Sciatic nerve (tissue), 2 donors: ENCODE data around the gene EXOG. TPM values are rescaled to one million over a fixed set of nuclear protein-coding genes. Genes with fewer than 3 reads are reported as not detected.
A peak's percentile ranks its signal among the peaks of the same experiment; 100 is the strongest.

Experiments used
- ATAC-seq: fragments of 200-7000 bp; cut with Tn5 transposase; one replicate; pipeline ENCODE4 v1.9.1; 2020; ENCODE audit warnings: mild to moderate bottlenecking, moderate library complexity
- DNase-seq: peaks from one replicate; pipeline ENCODE4 v3.0.0-alpha.2; 2020; ENCODE audit warnings: low spot score
- intact Hi-C: fragments of 100-400 bp; cut with DNase I; formaldehyde crosslinking; loops from one replicate; pipeline ENCODE4 v1.14.2; 2022
- total RNA-seq: library from RNA; stranded (reverse); fragmentation: NEBNext Ultra II Directional; extraction: Animal tissue kit (Norgen Biotek cat#: 25700); gene quantifications from one replicate; pipeline ENCODE4 v1.2.1, GENCODE V29; 2021
- donor health status: DM: no; HTN: no; CAD: no.
- donor health status: DM: no; HTN: no; CAD: no.

EXOG gene
- total RNA-seq, 1 donor from 2014 or later = 16.7 TPM

DNA sequence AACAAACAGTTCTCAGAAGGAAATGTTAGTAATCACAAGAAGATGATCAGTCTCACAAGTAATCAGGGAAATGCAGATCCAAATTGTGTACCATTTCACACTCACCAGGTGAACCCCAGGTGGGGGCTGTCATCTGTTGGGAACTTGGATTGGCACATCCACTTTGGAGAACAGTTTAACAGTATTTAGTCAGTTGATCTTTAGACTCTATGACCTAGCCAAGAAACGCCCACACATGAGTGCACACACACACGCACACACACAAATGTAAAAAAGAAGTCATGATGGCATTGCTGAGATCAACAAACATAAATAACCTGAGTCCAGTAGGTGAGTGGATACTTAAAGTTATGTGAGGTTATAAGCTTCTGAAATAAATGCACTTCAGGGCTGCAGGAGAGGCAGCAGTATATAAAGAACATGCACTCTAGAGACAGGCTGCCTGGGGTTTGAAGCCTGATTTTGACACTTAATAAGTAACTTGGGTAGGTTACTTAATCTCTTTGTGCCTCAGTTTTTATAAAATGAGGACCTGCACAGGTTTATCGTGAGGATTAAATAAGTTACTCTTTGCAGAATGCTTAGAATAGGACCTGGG lies 24.8 kb upstream of the EXOG start:
- intact Hi-C loops = no loop called here
- ATAC-seq (no peak), DNase-seq (no peak)

DNA sequence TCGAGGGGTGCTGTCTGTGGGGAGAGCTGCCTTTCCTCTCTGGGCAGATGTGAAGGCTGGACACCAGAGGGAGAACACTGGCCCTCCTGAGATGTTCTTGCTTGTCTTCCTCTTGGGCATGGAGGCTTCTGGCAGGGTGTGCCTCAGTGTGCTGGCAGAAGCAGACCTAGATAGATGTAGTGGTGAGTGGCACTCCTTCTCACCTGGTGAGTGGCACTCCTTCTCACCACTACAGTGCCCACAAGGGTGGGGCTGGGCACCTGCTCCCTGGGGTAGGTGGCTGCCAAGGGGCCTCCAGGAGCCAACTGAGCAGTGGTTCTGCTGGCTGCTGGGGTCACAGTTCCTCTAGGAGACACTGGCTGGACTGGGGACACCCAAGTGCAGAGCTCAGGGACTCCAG lies 23.8 kb upstream of the EXOG start:
- intact Hi-C loops = no loop called here
- DNase-seq (no peak), ATAC-seq (peak; percentile 10)

GRCh38 chr3:38473229-38473628 lies 22.9 kb upstream of the EXOG start:
- intact Hi-C loops = no loop called here
- DNase-seq (no peak), ATAC-seq (no peak)

DNA sequence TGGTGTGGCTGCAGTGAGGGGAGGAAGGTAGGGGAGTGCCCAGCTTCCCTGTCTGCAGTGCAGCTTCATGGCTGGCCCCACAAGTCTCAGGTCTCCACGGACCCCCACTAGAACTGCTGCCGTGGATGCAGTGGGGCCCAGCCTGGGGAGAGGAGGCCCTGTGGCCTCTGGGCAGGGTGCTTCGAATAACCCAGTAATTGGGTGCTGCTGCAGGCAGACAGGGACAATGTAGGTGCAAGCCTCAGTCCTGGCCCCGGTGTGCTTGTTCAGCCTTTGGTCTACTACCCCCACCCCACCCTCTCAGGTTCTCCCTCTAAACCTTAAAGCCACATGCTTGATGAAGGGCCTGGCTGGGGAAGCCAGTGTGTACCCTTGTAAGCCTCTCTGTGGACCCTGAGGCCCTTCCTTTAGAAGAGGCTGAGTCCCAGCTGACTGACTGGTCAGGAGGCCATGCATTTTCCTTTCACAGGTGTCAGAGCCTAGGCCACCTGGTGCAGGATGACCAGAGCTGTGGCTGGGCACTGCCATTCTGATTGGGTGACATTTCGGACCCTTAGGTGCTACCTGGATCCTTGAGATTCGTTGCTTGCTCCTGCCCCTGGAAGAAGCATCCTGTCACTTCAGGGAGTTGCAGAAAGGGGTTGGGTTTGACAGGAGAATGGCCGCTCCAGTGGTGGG lies 21.1 kb upstream of the EXOG start:
- intact Hi-C loops = no loop called here

GRCh38 chr3:38475716-38476115 lies 20.4 kb upstream of the EXOG start:
- DNase-seq (no peak), ATAC-seq (no peak)
- intact Hi-C loops = no loop called here

More for the DNA sequence above, 21.1 kb upstream of the EXOG start:
- DNase-seq (no peak), ATAC-seq (no peak)

- no peak for ATAC-seq
- intact Hi-C loops = no loop called here
- DNase-seq = no peak
Measured at GRCh38 chr3:38476157-38476756, 19.9 kb upstream of the EXOG start.

- DNase-seq (no peak), ATAC-seq (no peak)
- intact Hi-C loops = no loop called here
Measured at GRCh38 chr3:38477057-38477820, 18.9 kb upstream of the EXOG start.

GRCh38 chr3:38477839-38478450 lies 18.2 kb upstream of the EXOG start:
- DNase-seq = no peak
- no peak for ATAC-seq
- intact Hi-C loops = no loop called here

- intact Hi-C loops = no loop called here
- no peak for DNase-seq
- no peak for ATAC-seq
Measured at GRCh38 chr3:38478901-38479300, 17.2 kb upstream of the EXOG start.

DNA sequence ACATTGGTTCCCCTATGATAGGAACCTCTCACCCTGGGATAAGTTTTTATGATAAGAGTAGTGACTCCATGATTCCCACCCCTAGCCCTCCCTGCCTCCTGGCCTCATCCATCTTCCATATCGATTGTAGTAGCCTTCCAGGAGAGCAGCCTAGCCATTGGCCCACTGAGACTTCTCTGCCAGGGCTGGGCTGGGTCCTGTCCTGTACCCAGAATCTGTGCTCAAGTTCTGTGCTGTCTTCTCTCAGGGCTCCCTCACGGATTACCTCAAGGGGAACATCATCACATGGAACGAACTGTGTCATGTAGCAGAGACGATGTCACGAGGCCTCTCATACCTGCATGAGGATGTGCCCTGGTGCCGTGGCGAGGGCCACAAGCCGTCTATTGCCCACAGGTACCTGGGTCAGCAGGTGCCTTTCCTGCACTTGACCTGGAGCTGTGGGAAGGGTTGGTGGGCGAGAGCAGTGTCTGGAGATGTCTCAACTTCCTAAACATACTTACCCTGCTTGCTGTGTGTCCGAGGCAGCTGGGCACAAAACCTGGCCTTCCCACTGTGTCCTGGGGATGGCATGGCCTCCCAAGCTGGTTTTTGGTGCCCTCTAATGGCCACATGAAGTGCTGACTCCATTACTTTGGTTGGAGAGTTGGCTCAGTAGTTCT lies 16.6 kb upstream of the EXOG start:
- DNase-seq = peak; percentile 72
- intact Hi-C loops = loop anchor here (10.0 kb wide), 1 partner anchor 365 kb away; no protein-coding TSS in a partner anchor
- peak; percentile 79 for ATAC-seq

- no peak for ATAC-seq
- DNase-seq = no peak
- intact Hi-C loops = loop anchor here (10.0 kb wide), 1 partner anchor 365 kb away; no protein-coding TSS in a partner anchor
Measured at GRCh38 chr3:38480093-38480445, 16.1 kb upstream of the EXOG start.

DNA sequence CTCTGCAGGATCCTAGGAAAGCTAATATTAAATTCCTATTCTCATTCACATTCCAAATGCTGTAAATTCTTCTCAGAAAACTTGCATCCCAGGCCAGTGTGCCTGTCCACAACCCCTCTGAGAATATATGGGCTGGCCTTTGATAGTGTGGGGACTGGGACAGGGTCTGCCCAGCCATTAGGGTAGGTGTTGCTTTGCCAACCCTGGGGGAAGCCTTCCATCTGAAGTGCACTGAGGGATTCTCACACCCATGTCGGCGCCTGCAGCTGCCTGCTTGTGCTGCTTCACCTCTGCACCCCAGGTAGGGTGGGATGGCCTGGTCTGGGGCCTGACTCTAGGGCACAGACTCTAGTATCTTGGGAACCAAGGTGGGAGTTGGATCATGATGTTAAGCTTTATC lies 15.2 kb upstream of the EXOG start:
- ATAC-seq = no peak
- intact Hi-C loops = loop anchor here (10.0 kb wide), 1 partner anchor 366 kb away; no protein-coding TSS in a partner anchor
- DNase-seq = no peak

GRCh38 chr3:38482951-38483350 lies 13.2 kb upstream of the EXOG start:
- ATAC-seq (no peak), DNase-seq (no peak)
- intact Hi-C loops = loop anchor here (10.0 kb wide), 1 partner anchor 368 kb away; no protein-coding TSS in a partner anchor

GRCh38 chr3:38487323-38487722 lies 8.8 kb upstream of the EXOG start:
- DNase-seq (no peak), ATAC-seq (no peak)
- intact Hi-C loops = loop anchor here (10.0 kb wide), 1 partner anchor 373 kb away; no protein-coding TSS in a partner anchor

DNA sequence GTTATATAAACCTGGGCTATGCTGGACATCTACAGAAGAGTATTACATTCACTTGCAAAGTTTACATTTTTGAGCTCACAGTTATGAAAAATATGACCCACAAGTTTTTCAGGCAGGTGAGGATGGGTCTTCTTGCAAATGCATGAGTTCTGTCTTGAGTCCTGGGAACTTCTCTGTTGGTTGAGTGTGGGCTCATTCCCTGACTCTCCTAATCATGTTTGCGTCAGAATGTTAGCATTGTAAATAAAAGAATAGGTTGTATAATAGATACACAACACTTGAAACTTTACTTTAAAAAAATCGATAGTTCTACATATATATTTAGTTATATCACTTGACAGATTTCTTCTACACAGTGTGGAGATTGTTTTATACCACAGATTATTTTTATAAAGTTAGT lies 7.2 kb upstream of the EXOG start:
- DNase-seq (no peak), ATAC-seq (no peak)
- intact Hi-C loops = loop anchor here (10.0 kb wide), 1 partner anchor 374 kb away; no protein-coding TSS in a partner anchor

DNA sequence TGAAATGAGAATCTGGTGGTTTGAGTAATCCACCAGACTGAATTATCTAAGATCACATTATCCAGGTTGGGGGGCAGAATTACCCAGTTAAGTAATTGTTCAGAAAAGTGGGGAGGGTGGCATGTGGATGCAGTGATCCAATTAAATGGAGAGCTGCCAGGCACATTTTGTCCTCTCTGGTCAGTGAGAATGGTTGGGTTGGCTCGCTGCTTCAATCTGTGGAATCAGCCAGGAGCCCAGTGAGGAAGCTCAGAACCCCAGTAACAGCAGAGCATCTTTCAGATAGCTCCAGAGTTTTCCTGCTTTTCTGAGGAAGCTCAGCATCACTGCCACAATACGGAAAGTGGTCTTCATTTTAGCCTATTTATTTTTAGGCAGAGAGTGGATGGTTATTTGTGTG lies 6.4 kb upstream of the EXOG start:
- ATAC-seq = peak; percentile 65
- no peak for DNase-seq
- intact Hi-C loops = loop anchor here (10.0 kb wide), 1 partner anchor 375 kb away; no protein-coding TSS in a partner anchor

- intact Hi-C loops = no loop called here
- DNase-seq (no peak), ATAC-seq (peak; percentile 64)
Measured at GRCh38 chr3:38490281-38491030, 5.7 kb upstream of the EXOG start.

DNA sequence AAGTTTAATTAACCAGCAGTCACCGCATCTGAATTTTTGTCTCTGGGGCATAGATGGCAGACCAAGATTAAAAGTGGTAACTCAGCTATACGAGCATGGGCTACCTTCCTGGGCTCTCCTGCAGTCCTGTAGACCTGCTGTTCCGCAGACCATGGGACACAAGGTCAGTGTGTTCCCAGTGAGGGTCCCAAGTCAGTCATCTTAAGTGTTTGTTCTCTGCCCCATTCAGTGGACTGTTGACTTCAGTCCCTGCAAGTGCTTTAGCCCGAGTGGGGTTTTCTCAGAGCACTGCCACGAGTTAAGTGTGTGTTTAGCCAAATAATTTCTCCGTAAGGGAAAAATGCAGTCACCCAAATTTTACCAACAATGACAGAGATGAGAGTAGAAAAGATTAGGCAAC lies 4.9 kb upstream of the EXOG start:
- DNase-seq (no peak), ATAC-seq (no peak)
- intact Hi-C loops = no loop called here
